Psoas muscle (tissue), 8 donors: Measurements from ENCODE around the gene C11orf65. TPM values are rescaled to one million over a fixed set of nuclear protein-coding genes. Genes with fewer than 3 reads are reported as not detected.

ENCODE experiments used
- ATAC-seq, 4 donors: fragments of 200-7000 bp; cut with Tn5 transposase; one replicate each; pipeline ENCODE4 v1.9.1; 2020; ENCODE audit warnings: moderate library complexity in 3 of 4, mild to moderate bottlenecking in 2 of 4
- DNase-seq, 2 donors: peaks; one replicate each; pipeline ENCODE4 v3.0.0-alpha.2; 2020
- H3K27ac ChIP-seq: fragments of 200-600 bp; one replicate; pipeline ENCODE4 v1.8.0; 2022
- H3K27me3 ChIP-seq, 3 donors: fragments of 200-600 bp in 1 of 3; one replicate each; pipeline versions ENCODE4 v1.6.1 to v1.8.0; 2013 to 2022; ENCODE audit warnings: low read length in 2 of 3, mild to moderate bottlenecking in 2 of 3, moderate library complexity in 1 of 3; ENCODE audit not compliant: insufficient read depth in 3 of 3
- H3K36me3 ChIP-seq, 2 donors: fragments of 200-600 bp in 1 of 2; one replicate each; pipeline versions ENCODE4 v1.6.1 to v1.8.0; 2013 to 2022; ENCODE audit warnings: low read depth in 1 of 2, mild to moderate bottlenecking in 1 of 2, moderate library complexity in 1 of 2; ENCODE audit not compliant: insufficient read depth in 1 of 2
- H3K4me1 ChIP-seq: fragments of 200-600 bp; one replicate; pipeline ENCODE4 v1.8.0; 2022
- H3K4me3 ChIP-seq: fragments of 200-600 bp; one replicate; pipeline ENCODE4 v1.8.0; 2022; ENCODE audit warnings: mild to moderate bottlenecking
- H3K9me3 ChIP-seq: fragments of 200-600 bp; one replicate; pipeline ENCODE4 v1.8.0; 2022
- WGBS, 3 donors: extraction: QIAGEN DNeasy Blood & Tissue Kit; methylation state at CpG; one replicate each; pipeline versions ENCODE4 v1.1.6 to v1.1.7; 2013; 5-methylcytosine and 5-hydroxymethylcytosine counted together
- intact Hi-C, 2 donors: fragments of 100-400 bp; cut with DNase I; formaldehyde crosslinking; loops; one replicate each; pipeline versions ENCODE4 v1.11.0 to v1.14.2; 2022
- polyA plus RNA-seq, 3 donors: library from polyadenylated mRNA; stranded (reverse); fragments of 200-250 nt; gene quantifications; one replicate each; pipeline ENCODE4 v1.2.3, GENCODE V29; 2013
- total RNA-seq, 4 donors: library from RNA; stranded (reverse); fragmentation: NEBNext Ultra II Directional in 2 of 4; extraction: Animal tissue kit (Norgen Biotek cat#: 25700) in 2 of 4; gene quantifications; one replicate each; pipeline versions ENCODE4 v1.2.1 to v1.2.4, GENCODE V29; 2021 to 2023
- TF ChIP-seq, protein P1 (sequence below): fragments of 200-600 bp; IDR thresholded peaks from one replicate; pipeline ENCODE4 v1.8.0; 2022; ENCODE audit warnings: antibody characterized with exemption
- donor health status: healthy with polysubstance abuse.
- donor health status: DM: no; HTN: no; CAD: no; lungs with moderate emphysema.
- donor health status: Bipolar disorder and iron deficiency.
- donor health status: healthy.
- donor health status: DM: yes; HTN: yes; CAD: no.
- donor health status: DM: no; HTN: no; CAD: no.
- donor health status: DM: no; HTN: no; CAD: no.
- donor health status: DM: yes; HTN: yes; CAD: no.

Gene C11orf65
- total and polyA plus RNA-seq, 7 donors: 0.16 to 0.64 (median 0.23) TPM

DNA sequence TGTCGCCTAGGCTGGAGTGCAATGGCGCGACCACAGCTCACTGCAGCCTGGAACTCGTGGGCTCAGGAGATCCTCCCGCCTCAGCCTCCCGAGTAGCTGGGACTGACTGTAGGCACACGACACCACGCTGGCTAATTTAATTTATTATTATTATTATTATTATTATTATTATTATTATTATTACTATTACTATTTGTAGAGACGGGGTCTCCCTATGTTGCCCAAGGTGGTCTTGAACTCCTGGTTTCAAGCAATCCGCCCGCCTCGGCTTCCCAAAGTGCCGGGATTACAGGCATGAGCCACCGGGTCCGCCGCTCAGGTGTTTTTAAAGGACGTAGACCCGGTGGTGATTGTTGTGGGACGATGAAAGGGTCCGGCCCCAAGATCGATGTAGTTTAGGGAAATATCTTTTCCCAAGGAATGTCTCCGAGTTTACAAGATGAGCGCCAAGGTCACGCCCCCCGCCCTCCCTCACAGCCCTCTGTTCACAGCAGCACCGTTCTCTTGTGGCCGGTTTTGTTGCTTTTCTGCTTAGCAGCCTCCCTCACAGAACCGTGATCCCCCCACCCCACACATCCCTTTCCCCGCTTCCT, 31.6 kb upstream of the C11orf65 start:
- Histone ChIP-seq H3K4me1 (peaks cover 11% of the 10 kb centered on the region), H3K9me3 (no peaks in the 10 kb centered on the region), H3K27ac (peak overlapping the region; percentile 93), H3K4me3 (peak overlapping the region; percentile 75), H3K27me3 (no peaks in the 10 kb centered on the region), H3K36me3 (no peaks in the 10 kb centered on the region)
- intact Hi-C loops: loop anchor here (5.0 to 10.0 kb wide), 3 partner anchors 93 to 156 kb away; partner anchors contain the start of gene EXPH5 (in 1 of the 2)
- DNase-seq (peak in 1 of 2 donors; percentile 7), ATAC-seq (no peak)
- TF ChIP-seq, protein P1, sequence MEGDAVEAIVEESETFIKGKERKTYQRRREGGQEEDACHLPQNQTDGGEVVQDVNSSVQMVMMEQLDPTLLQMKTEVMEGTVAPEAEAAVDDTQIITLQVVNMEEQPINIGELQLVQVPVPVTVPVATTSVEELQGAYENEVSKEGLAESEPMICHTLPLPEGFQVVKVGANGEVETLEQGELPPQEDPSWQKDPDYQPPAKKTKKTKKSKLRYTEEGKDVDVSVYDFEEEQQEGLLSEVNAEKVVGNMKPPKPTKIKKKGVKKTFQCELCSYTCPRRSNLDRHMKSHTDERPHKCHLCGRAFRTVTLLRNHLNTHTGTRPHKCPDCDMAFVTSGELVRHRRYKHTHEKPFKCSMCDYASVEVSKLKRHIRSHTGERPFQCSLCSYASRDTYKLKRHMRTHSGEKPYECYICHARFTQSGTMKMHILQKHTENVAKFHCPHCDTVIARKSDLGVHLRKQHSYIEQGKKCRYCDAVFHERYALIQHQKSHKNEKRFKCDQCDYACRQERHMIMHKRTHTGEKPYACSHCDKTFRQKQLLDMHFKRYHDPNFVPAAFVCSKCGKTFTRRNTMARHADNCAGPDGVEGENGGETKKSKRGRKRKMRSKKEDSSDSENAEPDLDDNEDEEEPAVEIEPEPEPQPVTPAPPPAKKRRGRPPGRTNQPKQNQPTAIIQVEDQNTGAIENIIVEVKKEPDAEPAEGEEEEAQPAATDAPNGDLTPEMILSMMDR: no peak
- 70 to 74% (median 72%) methylated on average over 28 to 29 of the region's 29 CpGs for WGBS, 3 donors

DNA sequence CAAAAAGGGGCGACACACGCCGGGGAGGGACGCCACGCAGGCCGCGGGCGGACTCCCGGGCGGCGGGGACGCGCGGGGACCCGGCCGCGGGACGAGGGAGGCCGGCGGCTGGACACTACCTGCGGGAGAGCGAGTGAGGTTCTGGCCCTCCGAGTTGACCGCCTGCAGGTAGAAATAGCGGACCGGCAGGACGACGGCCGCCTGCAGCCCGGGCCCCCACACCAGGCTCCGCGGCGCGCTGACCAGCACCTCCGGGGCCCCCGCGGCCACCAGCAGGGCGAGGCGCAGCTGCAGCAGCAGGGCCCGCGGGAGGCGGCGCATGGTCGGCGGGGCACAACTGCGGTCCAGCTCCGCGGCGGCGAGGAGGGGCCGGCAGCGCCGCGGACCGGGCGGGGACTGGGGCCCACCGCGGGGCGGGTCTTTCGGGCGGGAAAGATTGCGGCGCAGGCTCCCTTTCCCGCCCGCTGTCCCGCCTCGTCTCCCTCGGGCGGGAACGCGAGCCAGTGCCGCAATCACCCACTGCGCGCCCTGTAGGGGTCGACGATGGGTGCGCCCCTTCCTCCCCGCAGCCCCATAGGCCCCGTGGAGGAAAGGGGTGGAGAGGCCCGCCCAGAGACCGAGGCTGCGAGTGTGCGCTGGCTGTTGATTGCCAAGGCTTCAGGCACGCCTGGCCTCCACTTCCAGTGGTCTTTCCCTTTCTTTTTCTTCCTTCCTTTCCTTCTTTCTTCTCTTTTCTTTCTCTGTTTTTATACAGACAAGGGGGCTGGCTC, 30.9 kb upstream of the C11orf65 start, which contains the start of gene POGLUT3:
POGLUT3 (minus strand) TSS at position 339 of the 770 bp plus-strand sequence; CDS start at position 321, 18 bp downstream.
- no peaks in the 10 kb centered on the region for H3K27me3 ChIP-seq
- 1 to 2% (median 1%) methylated on average over 45 to 84 of the region's 84 CpGs for WGBS, 3 donors
- H3K9me3 ChIP-seq: no peaks in the 10 kb centered on the region
- TF ChIP-seq, protein P1: no peak
- DNase-seq: peak; percentile 61 to 79
- ATAC-seq: peak; percentile 59 to 66 (median 63)
- intact Hi-C loops: loop anchor here (5.0 to 10.0 kb wide), 3 partner anchors 94 to 157 kb away; partner anchors contain the start of gene EXPH5 (in 1 of the 2)
- H3K4me1 ChIP-seq: peaks cover 11% of the 10 kb centered on the region
- H3K4me3 ChIP-seq: peak within 1 kb of the TSS; percentile 75
- peak within 1 kb of the TSS; percentile 93 for H3K27ac ChIP-seq
- H3K36me3 ChIP-seq: no peaks in the 10 kb centered on the region

DNA sequence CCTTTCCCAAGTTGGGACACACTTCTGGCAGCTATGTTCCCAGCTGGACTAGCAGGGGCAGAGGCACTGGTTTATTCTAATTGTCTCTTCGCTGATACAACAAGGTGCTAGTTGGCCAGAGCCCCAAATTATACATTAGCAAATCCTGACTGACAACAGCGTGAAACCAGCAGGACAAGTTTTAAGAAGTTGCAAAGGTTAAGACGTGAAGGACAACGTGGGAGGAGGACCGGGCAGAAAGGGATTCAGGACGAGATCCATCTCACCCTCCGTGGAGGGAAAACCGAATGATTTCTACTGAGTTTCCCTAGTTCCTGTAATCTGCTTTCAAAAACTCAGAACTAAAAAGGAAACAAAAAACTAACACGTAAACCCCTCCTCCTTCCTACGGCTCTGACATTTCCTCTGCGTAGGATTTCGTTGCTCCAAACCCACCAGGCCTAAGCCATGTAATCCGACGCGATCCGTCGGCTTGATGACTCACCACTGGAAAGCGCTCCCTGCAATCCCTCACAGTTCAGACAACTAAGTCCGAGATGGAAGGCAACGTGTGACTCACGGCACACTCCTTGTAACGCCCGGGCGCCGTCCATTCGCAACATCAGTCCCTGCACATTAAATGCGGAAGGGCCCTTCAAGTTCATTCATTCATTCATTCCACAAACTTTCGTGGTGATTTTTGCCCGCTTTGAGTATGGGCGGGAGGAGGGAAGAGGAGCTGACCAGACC, 30.2 kb upstream of the C11orf65 start:
- H3K27me3 ChIP-seq: no peaks in the 10 kb centered on the region
- H3K4me3 ChIP-seq: peak overlapping the region; percentile 75
- TF ChIP-seq, protein P1: no peak
- peak; percentile 98 to 99 (median 98) for ATAC-seq
- intact Hi-C loops: loop anchor here (2.0 to 10.0 kb wide), 4 partner anchors 31 to 157 kb away; partner anchors contain the start of genes C11orf65 (in 2 of the 2) and EXPH5 (in 1 of the 2)
- peaks cover 11% of the 10 kb centered on the region for H3K4me1 ChIP-seq
- WGBS, 3 donors: 1 to 4% (median 2%) methylated on average over 30 of the region's 30 CpGs
- H3K36me3 ChIP-seq: no peaks in the 10 kb centered on the region
- peak overlapping the region; percentile 93 for H3K27ac ChIP-seq
- DNase-seq: peak; percentile 89 to 94
- no peaks in the 10 kb centered on the region for H3K9me3 ChIP-seq

DNA sequence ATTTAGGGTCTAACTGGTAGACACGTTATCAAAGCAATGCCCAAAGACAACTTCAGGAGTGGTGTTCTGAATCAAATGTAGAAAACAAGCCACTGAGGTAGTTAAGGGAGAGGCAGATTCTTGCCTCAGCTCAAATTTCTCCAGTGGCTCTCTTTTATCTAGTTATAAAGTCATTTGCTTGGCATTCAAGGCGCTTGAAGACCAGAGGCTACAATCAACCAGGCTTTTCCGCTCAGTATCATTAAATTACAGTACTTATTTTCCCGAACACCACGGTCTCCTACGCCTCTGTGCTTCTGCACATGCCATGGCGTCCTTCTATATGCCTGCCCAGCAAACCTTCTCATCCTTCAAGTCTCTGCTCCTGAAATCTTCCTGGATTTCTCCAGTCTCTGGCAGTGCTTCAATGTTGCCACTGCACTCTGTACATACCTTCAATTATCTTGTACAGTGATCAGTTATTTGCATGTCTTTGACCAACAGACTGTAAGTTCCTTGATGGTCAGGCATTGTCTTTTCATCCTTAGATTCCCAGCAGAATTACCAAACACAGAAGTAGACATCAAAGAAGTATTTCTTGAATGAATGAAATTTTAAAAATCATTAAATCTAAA, 29.4 kb upstream of the C11orf65 start:
- WGBS, 3 donors: 73 to 88% (median 74%) methylated on average over 7 of the region's 7 CpGs
- DNase-seq (no peak), ATAC-seq (peak in 1 of 4 donors; percentile 5)
- H3K36me3 ChIP-seq: no peaks in the 10 kb centered on the region
- TF ChIP-seq, protein P1: no peak
- peaks cover 11% of the 10 kb centered on the region for H3K4me1 ChIP-seq
- H3K27me3 ChIP-seq: no peaks in the 10 kb centered on the region
- intact Hi-C loops: loop anchor here (2.0 to 10.0 kb wide), 4 partner anchors 30 to 158 kb away; partner anchors contain the start of genes C11orf65 (in 2 of the 2) and EXPH5 (in 1 of the 2)
- peak overlapping the region; percentile 75 for H3K4me3 ChIP-seq
- H3K27ac ChIP-seq: peak overlapping the region; percentile 93
- no peaks in the 10 kb centered on the region for H3K9me3 ChIP-seq
